Common myeloid progenitor, CD34-positive (primary cell): ENCODE data around the gene ERMN.
"Not testable (repeated sequence)": the region's sequence is repeated elsewhere in the genome, so short reads cannot be mapped to it uniquely, and the experiment has no call there.

Experiments
- CTCF ChIA-PET: fragments of 350-600 bp; sonication (Branson Sonifier 250); formaldehyde crosslinking; loops from one replicate; lab custom pipeline; 2021; ENCODE audit warnings: antibody characterized with exemption; lab: Charles Lee
- POLR2A ChIA-PET: fragments of 350-600 bp; sonication (Branson Sonifier 250); formaldehyde crosslinking; loops from one replicate; lab custom pipeline; 2021; ENCODE audit warnings: antibody characterized with exemption; lab: Charles Lee
- DNase-seq, 3 donors: peaks; one replicate each; pipeline versions ENCODE4 v3.0.0 to v3.0.0-alpha.2; 2013
- H3K27ac ChIP-seq, 2 experiments: 1 replicate in 1 of 2; 2 replicates in 1 of 2; pipeline ENCODE4 v1.7.0; 2013; ENCODE audit warnings: inconsistent platforms in 2 of 2, low read length in 2 of 2, mild to moderate bottlenecking in 2 of 2, low read depth in 1 of 2, moderate library complexity in 1 of 2; ENCODE audit not compliant: severe bottlenecking in 2 of 2, insufficient read depth in 1 of 2, poor library complexity in 1 of 2
- H3K27me3 ChIP-seq, 5 experiments: replicated peaks in 2 of 5; 1 replicate in 3 of 5; 2 replicates in 2 of 5; pipeline versions ENCODE4 v1.6.1 to v1.7.0; 2013; ENCODE audit warnings: low read length in 4 of 5, mild to moderate bottlenecking in 2 of 5, moderate library complexity in 2 of 5, inconsistent platforms in 1 of 5; ENCODE audit not compliant: insufficient read depth in 5 of 5, control insufficient read depth in 4 of 5
- H3K36me3 ChIP-seq, 4 experiments: 1 replicate in 2 of 4; 2 replicates in 2 of 4; pipeline versions ENCODE4 v1.6.1 to v1.7.0; 2013; ENCODE audit warnings: low read length in 3 of 4, control low read depth in 1 of 4, mild to moderate bottlenecking in 1 of 4; ENCODE audit not compliant: control insufficient read depth in 4 of 4, insufficient read depth in 4 of 4
- H3K4me1 ChIP-seq, 4 experiments: 1 replicate in 3 of 4; 2 replicates in 1 of 4; pipeline versions ENCODE4 v1.6.1 to v1.7.1; 2013; ENCODE audit warnings: low read length in 3 of 4, mild to moderate bottlenecking in 3 of 4, control low read depth in 1 of 4, inconsistent platforms in 1 of 4, moderate library complexity in 1 of 4; ENCODE audit not compliant: control insufficient read depth in 4 of 4, insufficient read depth in 4 of 4; ENCODE audit errors: control extremely low read depth in 1 of 4
- H3K4me3 ChIP-seq, 7 experiments: 1 replicate in 4 of 7; 2 replicates in 3 of 7; pipeline versions ENCODE4 v1.5.1 to v1.7.0; 2013; ENCODE audit warnings: mild to moderate bottlenecking in 7 of 7, low read length in 6 of 7, moderate library complexity in 6 of 7, inconsistent platforms in 2 of 7, low read depth in 2 of 7, control low read depth in 1 of 7; ENCODE audit not compliant: insufficient read depth in 4 of 7, control insufficient read depth in 1 of 7; ENCODE audit errors: extremely low read depth in 1 of 7
- H3K9me3 ChIP-seq, 5 experiments: 1 replicate in 4 of 5; 2 replicates in 1 of 5; pipeline versions ENCODE4 v1.6.1 to v1.7.1; 2013; ENCODE audit warnings: low read length in 4 of 5, mild to moderate bottlenecking in 2 of 5, inconsistent platforms in 1 of 5, low read depth in 1 of 5, moderate library complexity in 1 of 5; ENCODE audit not compliant: control insufficient read depth in 4 of 5, insufficient read depth in 2 of 5; ENCODE audit errors: control extremely low read depth in 1 of 5
- WGBS: methylation state at CpG from one replicate; pipeline ENCODE4 v1.1.5; 2013; ENCODE audit not compliant: insufficient coverage; 5-methylcytosine and 5-hydroxymethylcytosine counted together

The ERMN gene

GRCh38 chr2:157345647-157346389 lies 20.2 kb upstream of the ERMN start:
- CTCF ChIA-PET: interaction anchor here (0.9 to 3.2 kb wide), 3 partner anchors 10 to 18 kb away, joined by 3 to 30 read pairs (median 4); no protein-coding TSS in a partner anchor
- POLR2A ChIA-PET: no interaction called here
- Histone ChIP-seq H3K27me3 (no peaks in the 10 kb centered on the region), H3K27ac (no peak overlapping the region), H3K9me3 (peaks cover 0 to 29% (median 16%) of the 10 kb centered on the region in 5 experiments), H3K4me1 (no peaks in the 10 kb centered on the region), H3K36me3 (peaks cover 0 to 2% (median 0%) of the 10 kb centered on the region in 4 experiments), H3K4me3 (no peak overlapping the region)
- no peak for DNase-seq
- WGBS: 100% methylated on average over 1 of the region's 2 CpGs

GRCh38 chr2:157341381-157341780 lies 15.8 kb upstream of the ERMN start:
- CTCF ChIA-PET, H3K27me3 ChIP-seq, DNase-seq, H3K36me3 ChIP-seq, H3K27ac ChIP-seq, H3K4me3 ChIP-seq, H3K4me1 ChIP-seq, POLR2A ChIA-PET: not testable (repeated sequence)
- peaks cover 0 to 29% (median 16%) of the 10 kb centered on the region in 5 experiments for H3K9me3 ChIP-seq
- 100% methylated on average over 2 of the region's 2 CpGs for WGBS

- POLR2A ChIA-PET: no interaction called here
- no peak for DNase-seq
These were observed 14.5 kb upstream of the ERMN start for GRCh38 chr2:157339965-157340655.

GRCh38 chr2:157337978-157338377 lies 12.4 kb upstream of the ERMN start:
- ChIA-PET POLR2A (no interaction called here), CTCF (interaction anchor here (1.1 to 6.9 kb wide), 5 partner anchors 8 to 153 kb away, joined by 3 to 60 read pairs (median 30); partner anchors contain the start of gene ERMN)
- Histone ChIP-seq H3K9me3 (peaks cover 0 to 8% (median 6%) of the 10 kb centered on the region in 5 experiments), H3K36me3 (peaks cover 0 to 2% (median 0%) of the 10 kb centered on the region in 4 experiments), H3K27ac (no peak overlapping the region), H3K4me1 (no peaks in the 10 kb centered on the region), H3K27me3 (no peaks in the 10 kb centered on the region), H3K4me3 (no peak overlapping the region)
- DNase-seq: no peak
- 98% methylated on average over 3 of the region's 3 CpGs for WGBS

More at GRCh38 chr2:157339965-157340655, 14.5 kb upstream of the ERMN start:
- WGBS: 100% methylated on average over 1 of the region's 4 CpGs
- Histone ChIP-seq H3K27me3 (no peaks in the 10 kb centered on the region), H3K4me3 (no peak overlapping the region), H3K36me3 (peaks cover 0 to 2% (median 0%) of the 10 kb centered on the region in 4 experiments), H3K4me1 (no peaks in the 10 kb centered on the region), H3K9me3 (peaks cover 0 to 20% (median 12%) of the 10 kb centered on the region in 5 experiments), H3K27ac (no peak overlapping the region)
- CTCF ChIA-PET: interaction anchor here (1.5 kb wide), 1 partner anchor 10 kb away, joined by 3 read pairs; no protein-coding TSS in a partner anchor

GRCh38 chr2:157336137-157337010 lies 10.8 kb upstream of the ERMN start:
- no peaks in the 10 kb centered on the region for H3K4me1 ChIP-seq
- no peak overlapping the region for H3K27ac ChIP-seq
- peak overlapping the region in 1 of 7 experiments; percentile 56 for H3K4me3 ChIP-seq
- CTCF ChIA-PET: interaction anchor here (0.5 to 6.9 kb wide), 20 partner anchors 9 to 1626 kb away, joined by 3 to 60 read pairs (median 4); partner anchors contain the start of gene ERMN
- H3K36me3 ChIP-seq: no peaks in the 10 kb centered on the region
- WGBS: 36% methylated on average over 6 of the region's 8 CpGs
- H3K27me3 ChIP-seq: no peaks in the 10 kb centered on the region
- peak; percentile 40 to 61 (median 54) for DNase-seq
- POLR2A ChIA-PET: no interaction called here
- H3K9me3 ChIP-seq: no peaks in the 10 kb centered on the region

GRCh38 chr2:157334797-157335196 lies 9.2 kb upstream of the ERMN start:
- Histone ChIP-seq H3K4me1 (no peaks in the 10 kb centered on the region), H3K4me3 (no peak overlapping the region), H3K36me3 (no peaks in the 10 kb centered on the region), H3K9me3 (no peaks in the 10 kb centered on the region), H3K27ac (no peak overlapping the region), H3K27me3 (no peaks in the 10 kb centered on the region)
- ChIA-PET CTCF (interaction anchor here (0.8 to 6.9 kb wide), 10 partner anchors 9 to 170 kb away, joined by 3 to 60 read pairs (median 5); partner anchors contain the start of gene ERMN), POLR2A (interaction anchor here (0.7 kb wide), 1 partner anchor 120 kb away, joined by 3 read pairs; no protein-coding TSS in a partner anchor)
- 100% methylated on average over 1 of the region's 3 CpGs for WGBS
- DNase-seq: no peak
